ENCODE data around the gene AMPD1.

GRCh38 chr1:114710360-114710759, 15.0 kb upstream of the AMPD1 start:
- no peak for TF ChIP-seq CTCF (IDR thresholded peaks at IDR 0.05; ENCODE audit: low read length)
- no peak for TF ChIP-seq EZH2phosphoT487 (IDR thresholded peaks at IDR 0.05; ENCODE audit: low read length)
